C4-2B (cell line): ENCODE measurements around the gene SLC25A19.

Source experiments
- H3K27ac ChIP-seq: fragments of 450-650 bp; 2 replicates; pipeline ENCODE4 v1.5.1; 2017
- CTCF ChIP-seq: fragments of 450-650 bp; conservative IDR thresholded peaks from 2 replicates; pipeline ENCODE4 v1.5.1; 2017; ENCODE audit warnings: mild to moderate bottlenecking
- ZFX ChIP-seq: fragments of 450-650 bp; IDR thresholded peaks from 2 replicates; pipeline ENCODE4 v1.6.1; 2017

SLC25A19 gene

GRCh38 chr17:75325827-75326225 lies 36.6 kb upstream of the SLC25A19 start:
- H3K27ac ChIP-seq: no peak overlapping the region
- TF ChIP-seq ZFX: no peak
- no peak for TF ChIP-seq CTCF

DNA sequence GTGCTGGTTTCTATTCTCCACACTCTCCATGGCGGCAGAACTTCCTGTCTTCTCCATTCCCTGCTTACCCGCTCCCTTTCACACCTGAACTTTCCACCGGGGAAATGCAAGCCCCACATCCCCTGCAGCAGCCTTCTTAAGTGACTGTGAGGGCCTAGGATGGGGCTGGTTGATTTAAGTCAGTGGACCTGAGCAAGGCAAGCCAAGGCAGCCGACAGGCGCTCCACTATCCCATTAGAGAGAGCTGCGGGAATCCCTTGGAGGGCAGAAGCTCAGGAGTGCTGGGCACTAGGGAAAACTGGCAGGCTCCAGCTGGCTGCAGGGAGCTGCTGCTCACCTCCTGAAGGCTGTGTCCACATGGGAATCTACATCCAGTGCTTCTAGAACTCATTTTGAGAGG lies 36.1 kb upstream of the SLC25A19 start:
- TF ChIP-seq ZFX: no peak
- no peak for TF ChIP-seq CTCF
- H3K27ac ChIP-seq: no peak overlapping the region

- H3K27ac ChIP-seq: no peak overlapping the region
- no peak for TF ChIP-seq CTCF
- no peak for TF ChIP-seq ZFX
Measured at GRCh38 chr17:75321506-75321905, 32.3 kb upstream of the SLC25A19 start.

- TF ChIP-seq ZFX (no peak), CTCF (no peak)
- no peak overlapping the region for H3K27ac ChIP-seq
Measured at GRCh38 chr17:75319904-75320691, 30.9 kb upstream of the SLC25A19 start.

DNA sequence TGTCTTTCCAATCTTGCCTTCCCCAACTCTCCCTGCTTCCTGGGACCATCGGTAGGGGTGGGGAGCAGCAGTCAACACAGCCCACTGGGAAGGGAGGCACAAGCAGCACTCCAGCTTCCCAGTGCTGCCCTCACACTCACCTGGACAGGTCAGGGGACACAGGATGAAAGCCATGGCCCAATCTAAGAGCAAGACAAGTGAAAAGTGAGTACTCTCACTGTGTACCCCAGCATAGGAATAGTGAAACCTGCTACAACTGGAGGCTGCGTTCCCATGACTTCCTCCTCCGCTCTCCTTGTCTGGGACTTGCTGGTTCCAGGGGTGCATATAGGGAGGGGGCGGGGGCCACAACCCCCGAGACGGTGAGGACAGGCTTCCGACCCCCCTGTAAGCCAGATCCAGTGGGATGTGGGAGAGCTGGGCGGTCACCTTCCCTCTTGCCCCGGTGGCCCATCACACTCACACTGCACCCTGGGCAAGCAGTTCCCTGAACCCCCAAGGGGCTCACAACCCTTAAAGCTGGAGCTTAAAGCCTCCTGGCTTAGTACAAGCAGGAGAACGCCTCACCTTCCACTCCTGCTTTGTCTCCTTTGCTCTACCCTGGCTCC lies 29.5 kb upstream of the SLC25A19 start:
- TF ChIP-seq CTCF (no peak), ZFX (no peak)
- no peak overlapping the region for H3K27ac ChIP-seq

GRCh38 chr17:75318211-75318610 lies 29.0 kb upstream of the SLC25A19 start:
- no peak overlapping the region for H3K27ac ChIP-seq
- TF ChIP-seq CTCF: no peak

GRCh38 chr17:75317671-75318070 lies 28.4 kb upstream of the SLC25A19 start:
- TF ChIP-seq CTCF (no peak), ZFX (no peak)
- no peak overlapping the region for H3K27ac ChIP-seq
